ENCODE data around the gene MICU1. TPM values are rescaled to one million over a fixed set of nuclear protein-coding genes. Genes with fewer than 3 reads are reported as not detected.
A peak's percentile ranks its signal among the peaks of the same experiment; 100 is the strongest.

The MICU1 gene
- total and polyA plus RNA-seq, 2 of the 13 experiments (the other 11 are each of a cell fraction or from before 2014, with no cell fraction given): 32.5 to 56.1 TPM

GRCh38 chr10:72638586-72639440 lies 12.9 kb upstream of the MICU1 start (continued):
- peak; percentile 46; the same call in 1 of the 2 replicates for TF ChIP-seq PAXIP1 (CRISPR knock-in tag; conservative IDR thresholded peaks at IDR 0.05)
- no peak for TF ChIP-seq EP300 (IDR thresholded peaks at IDR 0.05; ENCODE audit: low read depth in 2 of 2, low read length in 2 of 2)
- TF ChIP-seq EP300 (CRISPR knock-in tag; IDR thresholded peaks at IDR 0.05; ENCODE audit: borderline replicate concordance): no peak
- TF ChIP-seq, protein P1, sequence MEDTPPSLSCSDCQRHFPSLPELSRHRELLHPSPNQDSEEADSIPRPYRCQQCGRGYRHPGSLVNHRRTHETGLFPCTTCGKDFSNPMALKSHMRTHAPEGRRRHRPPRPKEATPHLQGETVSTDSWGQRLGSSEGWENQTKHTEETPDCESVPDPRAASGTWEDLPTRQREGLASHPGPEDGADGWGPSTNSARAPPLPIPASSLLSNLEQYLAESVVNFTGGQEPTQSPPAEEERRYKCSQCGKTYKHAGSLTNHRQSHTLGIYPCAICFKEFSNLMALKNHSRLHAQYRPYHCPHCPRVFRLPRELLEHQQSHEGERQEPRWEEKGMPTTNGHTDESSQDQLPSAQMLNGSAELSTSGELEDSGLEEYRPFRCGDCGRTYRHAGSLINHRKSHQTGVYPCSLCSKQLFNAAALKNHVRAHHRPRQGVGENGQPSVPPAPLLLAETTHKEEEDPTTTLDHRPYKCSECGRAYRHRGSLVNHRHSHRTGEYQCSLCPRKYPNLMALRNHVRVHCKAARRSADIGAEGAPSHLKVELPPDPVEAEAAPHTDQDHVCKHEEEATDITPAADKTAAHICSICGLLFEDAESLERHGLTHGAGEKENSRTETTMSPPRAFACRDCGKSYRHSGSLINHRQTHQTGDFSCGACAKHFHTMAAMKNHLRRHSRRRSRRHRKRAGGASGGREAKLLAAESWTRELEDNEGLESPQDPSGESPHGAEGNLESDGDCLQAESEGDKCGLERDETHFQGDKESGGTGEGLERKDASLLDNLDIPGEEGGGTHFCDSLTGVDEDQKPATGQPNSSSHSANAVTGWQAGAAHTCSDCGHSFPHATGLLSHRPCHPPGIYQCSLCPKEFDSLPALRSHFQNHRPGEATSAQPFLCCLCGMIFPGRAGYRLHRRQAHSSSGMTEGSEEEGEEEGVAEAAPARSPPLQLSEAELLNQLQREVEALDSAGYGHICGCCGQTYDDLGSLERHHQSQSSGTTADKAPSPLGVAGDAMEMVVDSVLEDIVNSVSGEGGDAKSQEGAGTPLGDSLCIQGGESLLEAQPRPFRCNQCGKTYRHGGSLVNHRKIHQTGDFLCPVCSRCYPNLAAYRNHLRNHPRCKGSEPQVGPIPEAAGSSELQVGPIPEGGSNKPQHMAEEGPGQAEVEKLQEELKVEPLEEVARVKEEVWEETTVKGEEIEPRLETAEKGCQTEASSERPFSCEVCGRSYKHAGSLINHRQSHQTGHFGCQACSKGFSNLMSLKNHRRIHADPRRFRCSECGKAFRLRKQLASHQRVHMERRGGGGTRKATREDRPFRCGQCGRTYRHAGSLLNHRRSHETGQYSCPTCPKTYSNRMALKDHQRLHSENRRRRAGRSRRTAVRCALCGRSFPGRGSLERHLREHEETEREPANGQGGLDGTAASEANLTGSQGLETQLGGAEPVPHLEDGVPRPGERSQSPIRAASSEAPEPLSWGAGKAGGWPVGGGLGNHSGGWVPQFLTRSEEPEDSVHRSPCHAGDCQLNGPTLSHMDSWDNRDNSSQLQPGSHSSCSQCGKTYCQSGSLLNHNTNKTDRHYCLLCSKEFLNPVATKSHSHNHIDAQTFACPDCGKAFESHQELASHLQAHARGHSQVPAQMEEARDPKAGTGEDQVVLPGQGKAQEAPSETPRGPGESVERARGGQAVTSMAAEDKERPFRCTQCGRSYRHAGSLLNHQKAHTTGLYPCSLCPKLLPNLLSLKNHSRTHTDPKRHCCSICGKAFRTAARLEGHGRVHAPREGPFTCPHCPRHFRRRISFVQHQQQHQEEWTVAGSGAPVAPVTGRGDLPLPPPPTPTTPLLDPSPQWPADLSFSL (CRISPR knock-in tag; IDR thresholded peaks at IDR 0.05): no peak
- TF ChIP-seq HDAC1 (CRISPR knock-in tag; IDR thresholded peaks at IDR 0.05): no peak
- no peak for TF ChIP-seq ZNF605 (CRISPR knock-in tag; IDR thresholded peaks at IDR 0.05)
- TF ChIP-seq PBX2 (CRISPR knock-in tag; IDR thresholded peaks at IDR 0.05): no peak
- no peak for TF ChIP-seq ZFAT (CRISPR knock-in tag; conservative IDR thresholded peaks at IDR 0.05)
- TF ChIP-seq PHF21A (CRISPR knock-in tag; IDR thresholded peaks at IDR 0.05): no peak
- TF ChIP-seq, protein P2, sequence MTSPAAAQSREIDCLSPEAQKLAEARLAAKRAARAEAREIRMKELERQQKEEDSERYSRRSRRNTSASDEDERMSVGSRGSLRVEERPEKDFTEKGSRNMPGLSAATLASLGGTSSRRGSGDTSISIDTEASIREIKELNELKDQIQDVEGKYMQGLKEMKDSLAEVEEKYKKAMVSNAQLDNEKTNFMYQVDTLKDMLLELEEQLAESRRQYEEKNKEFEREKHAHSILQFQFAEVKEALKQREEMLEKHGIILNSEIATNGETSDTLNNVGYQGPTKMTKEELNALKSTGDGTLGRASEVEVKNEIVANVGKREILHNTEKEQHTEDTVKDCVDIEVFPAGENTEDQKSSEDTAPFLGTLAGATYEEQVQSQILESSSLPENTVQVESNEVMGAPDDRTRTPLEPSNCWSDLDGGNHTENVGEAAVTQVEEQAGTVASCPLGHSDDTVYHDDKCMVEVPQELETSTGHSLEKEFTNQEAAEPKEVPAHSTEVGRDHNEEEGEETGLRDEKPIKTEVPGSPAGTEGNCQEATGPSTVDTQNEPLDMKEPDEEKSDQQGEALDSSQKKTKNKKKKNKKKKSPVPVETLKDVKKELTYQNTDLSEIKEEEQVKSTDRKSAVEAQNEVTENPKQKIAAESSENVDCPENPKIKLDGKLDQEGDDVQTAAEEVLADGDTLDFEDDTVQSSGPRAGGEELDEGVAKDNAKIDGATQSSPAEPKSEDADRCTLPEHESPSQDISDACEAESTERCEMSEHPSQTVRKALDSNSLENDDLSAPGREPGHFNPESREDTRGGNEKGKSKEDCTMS (CRISPR knock-in tag; conservative IDR thresholded peaks at IDR 0.05): no peak
- TF ChIP-seq ZNF180 (CRISPR knock-in tag; IDR thresholded peaks at IDR 0.05; ENCODE audit: borderline replicate concordance, low read depth): no peak
- no peak for TF ChIP-seq PAWR (CRISPR knock-in tag; IDR thresholded peaks at IDR 0.05; ENCODE audit: borderline replicate concordance)
- no peak for TF ChIP-seq KLF16 (CRISPR knock-in tag; IDR thresholded peaks at IDR 0.05)

Data from HepG2 (cell line).